Hepatocyte (in vitro differentiated cells): ENCODE measurements around the gene TUBB6.

ENCODE experiments used
- EZH2 ChIP-seq: fragments of 200-600 bp; sonication (generic); IDR thresholded peaks from 2 replicates; pipeline ENCODE4 v1.6.1; 2016; ENCODE audit warnings: antibody characterized with exemption, mild to moderate bottlenecking, borderline replicate concordance
- EZH2phosphoT487 ChIP-seq: fragments of 200-600 bp; sonication (generic); IDR thresholded peaks from one replicate; pipeline ENCODE4 v1.6.1; 2018; ENCODE audit warnings: antibody characterized with exemption, mild to moderate bottlenecking, low read depth, moderate library complexity; ENCODE audit not compliant: unreplicated experiment, severe bottlenecking
- TF ChIP-seq, protein P1 (sequence below): fragments of 200-600 bp; sonication (generic); IDR thresholded peaks from 2 replicates; pipeline ENCODE4 v1.5.1; 2016; ENCODE audit warnings: antibody characterized with exemption, mild to moderate bottlenecking; ENCODE audit not compliant: poor library complexity

DNA sequence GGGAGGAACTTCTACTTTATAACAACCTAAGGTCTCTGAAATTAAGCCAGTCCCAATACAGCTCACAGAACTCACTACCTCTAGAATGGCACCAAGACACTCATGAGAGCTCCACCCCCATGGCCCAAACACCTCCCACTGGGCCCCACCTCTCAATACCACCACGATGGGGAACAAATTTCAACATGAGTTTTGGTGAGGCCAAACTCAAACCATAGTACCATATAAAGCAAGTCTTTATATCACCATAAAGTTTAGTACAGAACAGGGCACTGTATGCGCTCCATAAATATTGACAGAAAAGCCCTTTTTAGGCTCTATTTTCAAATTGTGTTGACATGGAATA lies 65.7 kb downstream of the TUBB6 start:
- TF ChIP-seq, protein P1, sequence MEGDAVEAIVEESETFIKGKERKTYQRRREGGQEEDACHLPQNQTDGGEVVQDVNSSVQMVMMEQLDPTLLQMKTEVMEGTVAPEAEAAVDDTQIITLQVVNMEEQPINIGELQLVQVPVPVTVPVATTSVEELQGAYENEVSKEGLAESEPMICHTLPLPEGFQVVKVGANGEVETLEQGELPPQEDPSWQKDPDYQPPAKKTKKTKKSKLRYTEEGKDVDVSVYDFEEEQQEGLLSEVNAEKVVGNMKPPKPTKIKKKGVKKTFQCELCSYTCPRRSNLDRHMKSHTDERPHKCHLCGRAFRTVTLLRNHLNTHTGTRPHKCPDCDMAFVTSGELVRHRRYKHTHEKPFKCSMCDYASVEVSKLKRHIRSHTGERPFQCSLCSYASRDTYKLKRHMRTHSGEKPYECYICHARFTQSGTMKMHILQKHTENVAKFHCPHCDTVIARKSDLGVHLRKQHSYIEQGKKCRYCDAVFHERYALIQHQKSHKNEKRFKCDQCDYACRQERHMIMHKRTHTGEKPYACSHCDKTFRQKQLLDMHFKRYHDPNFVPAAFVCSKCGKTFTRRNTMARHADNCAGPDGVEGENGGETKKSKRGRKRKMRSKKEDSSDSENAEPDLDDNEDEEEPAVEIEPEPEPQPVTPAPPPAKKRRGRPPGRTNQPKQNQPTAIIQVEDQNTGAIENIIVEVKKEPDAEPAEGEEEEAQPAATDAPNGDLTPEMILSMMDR = no peak
- no peak for TF ChIP-seq EZH2
- TF ChIP-seq EZH2phosphoT487 = no peak
